Myocyte (in vitro differentiated cells): ENCODE results near the gene ERICH2. TPM values are rescaled to one million over a fixed set of nuclear protein-coding genes. Genes with fewer than 3 reads are reported as not detected.
A peak's percentile ranks its signal among the peaks of the same experiment; 100 is the strongest.

Experiments used
- DNase-seq: peaks from one replicate; pipeline ENCODE4 v3.0.0-alpha.2; 2012; ENCODE audit warnings: low read depth
- total RNA-seq: library from RNA; depleted of rRNA; stranded (reverse); fragments of >200 nt; gene quantifications from 2 replicates; pipeline ENCODE4 v1.2.3, GENCODE V29; 2014

The ERICH2 gene
- total RNA-seq, 1 donor from 2014 or later = not detected

DNA sequence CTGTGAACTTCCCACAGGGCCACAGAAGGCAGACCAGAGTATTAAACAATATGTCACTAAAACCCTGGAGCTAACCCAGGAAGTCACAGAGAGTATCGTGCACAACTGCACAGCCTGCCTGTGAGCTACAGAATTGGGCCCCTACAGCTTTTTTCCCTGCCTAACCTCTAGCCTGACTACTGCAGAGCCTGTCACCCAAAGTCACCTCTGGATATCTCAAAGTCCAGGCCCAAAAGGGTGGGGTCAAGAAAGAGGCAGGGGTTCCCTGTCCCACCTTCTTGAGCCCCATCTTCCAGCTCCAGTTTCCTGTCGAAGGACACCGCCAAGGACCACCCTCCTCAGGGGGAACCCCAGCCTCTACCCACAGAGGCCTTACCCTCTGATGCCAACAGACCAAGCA is 60.0 kb downstream of the ERICH2 start:
- no peak for DNase-seq

GRCh38 chr2:170831115-170831514 is 60.9 kb downstream of the ERICH2 start:
- DNase-seq = no peak

- DNase-seq = no peak
Observed at GRCh38 chr2:170836027-170836426, 65.8 kb downstream of the ERICH2 start.

- no peak for DNase-seq
Observed at GRCh38 chr2:170840717-170841210, 70.6 kb downstream of the ERICH2 start.

DNA sequence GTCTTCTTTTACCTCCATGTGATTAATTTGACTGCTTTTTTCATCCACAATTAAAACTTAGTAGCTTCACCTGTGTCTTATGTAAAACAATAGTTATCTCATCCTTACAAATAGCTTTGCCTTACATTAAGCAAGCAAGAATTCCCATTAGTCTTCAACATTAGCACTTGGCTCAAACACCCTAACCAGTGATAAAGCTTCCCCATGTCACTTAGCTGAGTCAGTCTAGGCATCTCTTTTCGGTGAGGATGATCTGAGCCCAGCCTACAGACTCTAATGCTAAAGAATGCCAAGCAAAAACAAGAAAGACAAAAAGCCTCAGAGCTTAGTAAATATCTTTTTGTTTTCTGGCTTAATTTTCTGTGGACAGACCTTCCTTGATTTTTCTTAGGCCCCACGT is 72.6 kb downstream of the ERICH2 start:
- DNase-seq = peak; percentile 40

- DNase-seq = peak; percentile 63
Observed at GRCh38 chr2:170843656-170844055, 73.5 kb downstream of the ERICH2 start.

- DNase-seq = no peak
Observed at GRCh38 chr2:170845343-170845742, 75.2 kb downstream of the ERICH2 start.

DNA sequence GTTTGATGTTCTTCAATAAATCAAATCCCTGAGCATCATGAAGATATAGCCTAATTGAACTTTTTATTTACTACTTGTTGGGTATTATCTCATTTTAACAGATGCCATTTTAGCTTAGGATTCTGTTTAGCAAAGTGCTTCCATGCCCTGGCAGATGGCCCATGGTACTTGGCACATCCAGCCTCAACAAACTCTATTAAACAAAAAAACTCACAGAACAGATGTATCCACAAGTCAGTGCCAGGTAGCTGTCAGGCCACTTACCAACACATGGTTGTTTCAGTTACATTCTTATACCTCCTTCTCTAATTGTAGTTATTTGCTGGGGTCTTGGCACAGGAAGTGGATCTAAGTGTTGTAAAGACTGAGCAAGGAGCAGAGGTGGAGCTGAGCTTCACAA is 76.1 kb downstream of the ERICH2 start:
- DNase-seq = no peak

- DNase-seq = peak; percentile 34
Observed at GRCh38 chr2:170847716-170848115, 77.5 kb downstream of the ERICH2 start.

Other genes with a start within 250 kb of the ERICH2 start
- gene SP5, start 55.0 kb upstream of the ERICH2 start, total RNA-seq = not detected in 2 replicates
- 0.35 and 0.83 TPM in 2 replicates for gene GAD1, start 46.5 kb downstream of the ERICH2 start, total RNA-seq
- 85.3 and 99.5 TPM in 2 replicates for gene GORASP2, start 158.9 kb downstream of the ERICH2 start, total RNA-seq